ENCODE results near the gene SPOCK2.

DNA sequence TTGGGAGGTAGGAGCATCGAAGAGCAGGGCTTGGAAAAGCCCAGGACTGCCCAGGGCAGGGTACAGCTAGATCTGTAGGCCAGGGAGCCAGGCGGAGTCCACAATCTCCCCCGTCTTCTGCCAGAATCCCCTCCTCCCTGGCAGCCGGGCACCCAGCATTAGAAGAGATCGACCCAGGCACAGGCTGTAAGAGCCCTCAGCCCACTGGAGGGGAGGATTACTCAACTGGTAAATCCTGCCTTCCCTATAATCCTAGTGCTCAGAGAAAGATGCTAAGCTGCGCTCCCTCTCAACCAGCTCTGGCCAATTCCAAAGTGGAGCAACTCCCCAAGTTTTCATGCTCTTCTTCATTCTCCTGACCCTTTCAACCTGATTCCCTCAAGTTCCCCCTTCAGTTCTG is 3.2 kb downstream of the SPOCK2 start:
- no peak for TF ChIP-seq POLR2AphosphoS5 (IDR thresholded peaks at IDR 0.05)
- TF ChIP-seq CTCF (IDR thresholded peaks at IDR 0.05; ENCODE audit: poor library complexity, severe bottlenecking) = no peak
- TF ChIP-seq, protein P1, sequence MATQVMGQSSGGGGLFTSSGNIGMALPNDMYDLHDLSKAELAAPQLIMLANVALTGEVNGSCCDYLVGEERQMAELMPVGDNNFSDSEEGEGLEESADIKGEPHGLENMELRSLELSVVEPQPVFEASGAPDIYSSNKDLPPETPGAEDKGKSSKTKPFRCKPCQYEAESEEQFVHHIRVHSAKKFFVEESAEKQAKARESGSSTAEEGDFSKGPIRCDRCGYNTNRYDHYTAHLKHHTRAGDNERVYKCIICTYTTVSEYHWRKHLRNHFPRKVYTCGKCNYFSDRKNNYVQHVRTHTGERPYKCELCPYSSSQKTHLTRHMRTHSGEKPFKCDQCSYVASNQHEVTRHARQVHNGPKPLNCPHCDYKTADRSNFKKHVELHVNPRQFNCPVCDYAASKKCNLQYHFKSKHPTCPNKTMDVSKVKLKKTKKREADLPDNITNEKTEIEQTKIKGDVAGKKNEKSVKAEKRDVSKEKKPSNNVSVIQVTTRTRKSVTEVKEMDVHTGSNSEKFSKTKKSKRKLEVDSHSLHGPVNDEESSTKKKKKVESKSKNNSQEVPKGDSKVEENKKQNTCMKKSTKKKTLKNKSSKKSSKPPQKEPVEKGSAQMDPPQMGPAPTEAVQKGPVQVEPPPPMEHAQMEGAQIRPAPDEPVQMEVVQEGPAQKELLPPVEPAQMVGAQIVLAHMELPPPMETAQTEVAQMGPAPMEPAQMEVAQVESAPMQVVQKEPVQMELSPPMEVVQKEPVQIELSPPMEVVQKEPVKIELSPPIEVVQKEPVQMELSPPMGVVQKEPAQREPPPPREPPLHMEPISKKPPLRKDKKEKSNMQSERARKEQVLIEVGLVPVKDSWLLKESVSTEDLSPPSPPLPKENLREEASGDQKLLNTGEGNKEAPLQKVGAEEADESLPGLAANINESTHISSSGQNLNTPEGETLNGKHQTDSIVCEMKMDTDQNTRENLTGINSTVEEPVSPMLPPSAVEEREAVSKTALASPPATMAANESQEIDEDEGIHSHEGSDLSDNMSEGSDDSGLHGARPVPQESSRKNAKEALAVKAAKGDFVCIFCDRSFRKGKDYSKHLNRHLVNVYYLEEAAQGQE (IDR thresholded peaks at IDR 0.05; ENCODE audit: borderline replicate concordance) = no peak
- no peak for TF ChIP-seq EZH2 (IDR thresholded peaks at IDR 0.05; ENCODE audit: borderline replicate concordance, insufficient read depth, low read length, poor library complexity, severe bottlenecking)
- TF ChIP-seq EP300 (conservative IDR thresholded peaks at IDR 0.05; ENCODE audit: poor library complexity, severe bottlenecking) = no peak
- TF ChIP-seq RAD21 (conservative IDR thresholded peaks at IDR 0.05) = no peak
- TF ChIP-seq SMC3 (conservative IDR thresholded peaks at IDR 0.05; ENCODE audit: poor library complexity) = no peak
- TF ChIP-seq MXI1 (conservative IDR thresholded peaks at IDR 0.05; ENCODE audit: poor library complexity, severe bottlenecking) = no peak
